HG02852 (cell line): ENCODE results near the gene DDI2.

Experiments used
- ATAC-seq: cut with Tn5 transposase; IDR thresholded peaks from one replicate; pipeline ENCODE4 v1.9.1; 2021; ENCODE audit warnings: mild to moderate bottlenecking, moderate library complexity; ENCODE audit not compliant: unreplicated experiment

DDI2 gene

DNA sequence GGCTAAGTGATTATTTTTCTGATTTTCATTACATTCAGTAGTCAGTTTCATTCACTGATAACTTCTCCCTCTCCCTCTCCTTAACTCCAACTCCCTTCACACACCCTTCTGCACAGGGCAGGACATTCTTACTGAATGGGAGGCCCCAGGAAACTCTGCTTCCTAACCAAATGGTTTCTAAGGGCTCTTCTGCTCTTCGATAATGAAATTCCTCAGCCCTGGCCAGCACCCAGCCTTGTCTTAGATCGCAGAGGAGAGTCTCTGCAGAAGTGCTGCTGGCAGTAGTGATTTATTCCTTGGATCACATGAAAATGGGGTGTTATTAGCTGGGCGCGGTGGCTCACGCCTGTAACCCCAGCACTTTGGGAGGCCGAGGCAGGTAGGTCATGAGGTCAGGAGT is 83.2 kb downstream of the DDI2 start:
- ATAC-seq, result no peak

DNA sequence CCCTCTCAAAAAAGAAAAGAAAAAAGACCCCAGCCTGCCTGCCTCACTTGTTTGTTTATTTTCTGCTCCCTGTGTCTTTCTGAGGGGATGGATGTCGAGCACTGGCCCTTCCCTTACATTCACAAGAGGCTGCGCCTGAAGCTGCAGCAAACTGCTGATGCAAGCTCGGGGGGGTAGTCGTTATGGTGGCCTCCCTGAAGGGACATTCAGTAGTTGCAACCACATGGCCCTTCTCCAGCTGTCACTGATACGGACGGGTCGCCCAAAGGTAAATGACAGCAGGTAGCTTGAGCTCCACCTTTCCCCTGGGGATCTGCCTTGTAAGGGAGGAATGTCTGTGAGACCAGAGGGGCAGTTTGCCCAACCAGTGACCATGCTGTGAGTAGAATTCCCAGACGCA is 84.5 kb downstream of the DDI2 start:
- ATAC-seq, result no peak

GRCh38 chr1:15702722-15703550 is 85.7 kb downstream of the DDI2 start:
- ATAC-seq, result no peak

GRCh38 chr1:15703562-15703961 is 86.3 kb downstream of the DDI2 start:
- no peak for ATAC-seq

- no peak for ATAC-seq
Measured at GRCh38 chr1:15704526-15705183, 87.4 kb downstream of the DDI2 start.

DNA sequence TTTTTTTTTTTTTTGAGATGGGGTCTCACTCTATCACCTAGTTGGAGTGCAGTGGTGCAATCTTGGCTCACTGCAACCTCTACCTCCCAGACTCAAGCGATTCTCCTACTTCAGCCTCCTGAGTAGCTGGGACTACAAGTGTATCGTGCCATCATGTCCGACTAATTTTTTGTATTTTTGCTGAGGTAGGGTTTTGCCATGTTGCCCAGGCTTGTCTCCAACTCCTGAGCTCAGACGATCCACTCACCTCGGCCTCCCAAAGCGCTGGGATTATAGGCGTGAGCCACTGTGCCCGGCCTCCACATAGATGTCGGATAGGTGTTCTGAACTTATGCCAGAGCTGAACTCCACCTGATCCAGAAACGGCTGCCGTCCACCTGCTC is 87.9 kb downstream of the DDI2 start:
- ATAC-seq, result no peak

- no peak for ATAC-seq
Measured at GRCh38 chr1:15706751-15707150, 89.5 kb downstream of the DDI2 start.

GRCh38 chr1:15707239-15707925 is 90.1 kb downstream of the DDI2 start:
- no peak for ATAC-seq

DNA sequence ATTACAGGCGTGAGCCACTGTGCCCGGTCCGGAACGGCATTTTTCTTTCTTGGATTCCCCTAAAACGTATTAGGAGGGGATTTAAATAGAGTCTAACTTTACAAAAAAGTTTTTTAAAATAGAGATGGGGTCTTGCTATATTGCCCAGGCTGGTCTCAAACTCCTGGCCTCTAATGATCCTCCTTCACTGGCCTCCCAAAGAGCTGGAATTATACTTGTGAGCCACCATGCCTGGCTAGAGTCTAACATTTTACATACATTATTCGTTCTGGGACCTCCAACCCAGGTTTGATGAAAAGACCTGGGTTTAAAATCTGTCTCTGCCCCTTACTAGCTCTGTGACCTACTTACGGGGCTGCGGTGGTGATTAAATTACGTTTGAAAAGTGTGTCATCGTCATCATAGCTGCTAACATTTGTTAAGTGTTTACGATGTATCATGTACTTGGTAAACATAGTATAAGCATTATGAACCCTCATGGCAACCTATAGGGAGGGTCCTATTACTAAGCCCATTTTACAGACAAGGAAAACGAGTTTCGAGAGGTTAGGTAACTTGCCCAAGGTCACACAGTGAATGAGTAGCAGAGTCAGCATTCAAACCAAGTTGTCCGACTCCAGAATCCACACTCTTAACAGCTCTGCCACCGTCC is 91.4 kb downstream of the DDI2 start:
- no peak for ATAC-seq

- no peak for ATAC-seq
Measured at GRCh38 chr1:15709226-15709625, 92.0 kb downstream of the DDI2 start.

GRCh38 chr1:15712168-15712567 is 94.9 kb downstream of the DDI2 start:
- ATAC-seq, result no peak

DNA sequence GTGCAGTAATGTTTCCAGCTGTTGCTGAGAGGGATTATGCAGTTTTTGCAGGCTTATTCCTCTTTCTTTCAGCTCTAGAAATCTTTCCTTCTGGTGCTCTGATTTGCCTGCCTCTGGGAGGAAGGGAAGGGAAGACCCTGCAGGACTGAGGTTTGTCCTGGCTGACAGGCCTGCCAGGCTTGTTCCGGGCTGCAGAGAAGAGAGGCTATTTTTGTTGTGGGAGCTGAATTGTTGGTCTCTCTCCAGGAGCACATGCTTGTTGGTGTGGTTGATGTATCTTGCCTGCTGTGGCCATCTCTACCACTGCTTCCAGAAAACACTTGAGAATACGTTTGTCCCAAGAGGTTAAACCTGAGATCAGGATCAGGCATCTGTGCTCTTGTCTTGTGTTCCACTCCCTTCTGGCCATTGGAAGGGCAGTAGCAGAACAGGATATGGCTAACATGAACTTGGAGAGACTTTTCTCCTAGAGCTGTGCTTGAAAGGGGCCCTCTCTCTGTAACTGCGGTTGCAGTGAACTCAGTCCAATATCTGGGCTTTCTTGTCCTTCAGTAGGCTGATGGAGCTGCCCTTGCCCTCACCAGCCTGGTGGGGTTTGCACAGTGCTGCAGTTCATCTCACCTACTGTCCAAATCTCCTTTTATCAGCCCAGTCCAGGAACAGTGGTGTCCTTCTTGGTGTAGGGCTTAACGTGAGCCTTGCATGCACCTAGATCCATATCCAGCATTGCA is 97.3 kb downstream of the DDI2 start:
- ATAC-seq, result no peak

DNA sequence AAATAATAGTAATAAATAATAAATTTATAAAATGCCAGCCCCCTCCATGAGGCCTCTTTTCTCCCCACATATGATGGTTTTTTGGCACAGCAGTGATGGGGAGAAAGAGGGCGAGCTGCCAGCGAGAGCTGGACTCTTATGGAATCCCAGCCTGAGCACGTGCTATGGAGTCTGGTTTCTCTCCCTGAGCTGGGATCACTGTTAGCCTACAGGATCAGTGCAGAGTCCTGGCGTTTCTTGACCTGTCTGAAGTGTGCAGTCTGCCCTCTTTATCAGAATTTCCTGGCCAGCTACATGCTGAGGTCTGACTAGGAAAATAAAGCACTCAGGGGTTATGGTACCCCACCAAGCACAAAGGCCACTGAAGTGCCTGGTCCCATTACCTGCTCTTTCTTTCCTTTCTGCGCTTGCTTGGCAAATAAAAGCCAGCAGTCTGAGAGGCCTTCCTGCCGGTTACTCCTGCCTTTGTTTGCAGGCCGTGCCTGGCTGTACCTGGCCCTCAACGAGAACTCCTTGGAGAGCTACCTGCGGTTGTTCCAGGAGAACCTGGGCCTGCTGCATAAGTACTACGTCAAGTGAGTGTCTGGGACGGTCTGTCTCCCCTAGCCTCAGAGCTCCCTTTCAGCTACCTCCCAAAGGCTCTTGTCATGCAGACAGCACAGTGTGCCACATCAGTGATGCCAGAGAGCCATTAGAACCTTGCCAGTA is 100.3 kb downstream of the DDI2 start:
- ATAC-seq, result no peak

DNA sequence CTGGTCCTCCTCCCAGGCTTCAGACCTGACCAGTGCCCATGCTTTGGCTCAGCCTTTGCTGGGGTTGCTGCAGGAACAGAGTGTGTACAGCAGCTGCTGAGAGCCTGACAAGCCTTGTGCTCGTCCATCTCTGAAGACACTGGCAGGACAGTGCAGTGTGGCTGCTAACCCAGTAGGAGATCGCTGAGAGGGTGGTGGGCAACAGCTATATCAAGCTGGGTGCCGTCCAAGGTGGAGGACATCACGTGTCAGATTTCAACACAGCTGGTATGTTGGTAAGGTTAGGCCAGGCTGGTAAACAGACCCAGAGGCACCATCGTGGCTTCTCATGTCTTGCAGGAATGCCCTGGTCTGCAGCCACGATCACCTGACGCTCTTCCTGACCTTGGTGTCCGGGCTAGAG is 100.9 kb downstream of the DDI2 start:
- ATAC-seq, result no peak
